Activated T-cell treated with anti-CD3 and anti-CD28 coated beads for 48 hours (primary cell): ENCODE data around the gene SCNM1.
"Not testable (repeated sequence)": the region's sequence is repeated elsewhere in the genome, so short reads cannot be mapped to it uniquely, and the experiment has no call there.

Experiments
- DNase-seq: peaks from one replicate; pipeline ENCODE4 v3.0.0-alpha.2; 2020; ENCODE audit warnings: low read depth

The SCNM1 gene

DNA sequence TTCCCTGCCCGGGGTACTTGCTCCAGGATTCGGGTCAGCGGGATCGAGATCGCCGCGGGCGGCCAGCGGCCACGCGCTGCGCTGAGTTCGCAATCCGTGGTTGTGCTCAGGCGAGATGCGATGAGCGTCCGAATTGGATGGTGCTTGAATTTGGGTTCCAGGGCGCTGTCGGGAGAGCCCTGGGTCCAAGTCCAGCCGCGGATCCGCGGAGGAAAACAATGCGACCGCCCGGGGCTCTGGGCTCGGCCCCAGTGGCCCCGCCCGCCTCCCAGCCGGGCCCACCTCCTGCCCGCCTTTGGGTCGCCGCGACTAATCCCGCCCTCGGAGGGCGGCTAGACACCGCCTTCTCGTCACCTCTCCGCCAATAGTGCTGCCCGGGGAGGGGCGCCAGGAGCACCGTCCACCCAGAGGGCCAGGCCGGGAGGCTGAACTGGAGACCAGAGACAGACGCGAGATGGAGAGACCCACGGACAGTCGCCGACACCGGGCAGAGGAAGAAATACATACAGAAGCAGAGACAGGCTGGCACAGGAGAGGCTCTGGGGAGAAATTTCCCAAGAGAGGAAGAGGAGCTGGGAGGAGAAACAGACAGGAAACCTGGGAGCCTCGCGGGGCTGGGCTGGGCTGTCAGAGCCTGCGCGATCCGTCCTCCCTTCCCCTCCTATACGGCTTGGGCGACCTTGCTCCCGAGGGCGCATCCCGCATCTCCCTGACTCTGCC, 19.4 kb upstream of the SCNM1 start, which contains the start of gene SEMA6C:
Gene SEMA6C (minus strand): TSS at position 220 of the 720 bp plus-strand sequence. CDS start 4,010 bp downstream, outside the sequence.
- peak; percentile 87 for DNase-seq

DNA sequence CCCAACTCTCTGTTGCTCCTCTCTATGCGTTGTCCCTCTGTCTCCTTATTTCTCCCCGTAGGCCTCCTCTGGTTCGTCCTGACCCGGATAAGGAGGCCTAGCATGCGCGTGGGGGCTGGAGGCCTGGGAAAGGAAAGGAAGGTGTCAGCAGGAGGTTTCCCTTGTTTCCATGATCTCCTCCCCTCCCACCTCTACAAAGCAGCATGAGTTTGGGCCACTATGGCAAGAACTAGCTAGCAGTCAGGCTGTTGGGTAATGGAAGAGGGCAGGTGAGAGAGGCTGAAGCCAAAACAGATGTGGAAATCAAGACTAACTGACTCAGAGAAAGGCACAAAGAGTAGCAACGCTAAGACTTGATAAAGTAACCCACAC, 18.8 kb upstream of the SCNM1 start:
- no peak for DNase-seq

DNA sequence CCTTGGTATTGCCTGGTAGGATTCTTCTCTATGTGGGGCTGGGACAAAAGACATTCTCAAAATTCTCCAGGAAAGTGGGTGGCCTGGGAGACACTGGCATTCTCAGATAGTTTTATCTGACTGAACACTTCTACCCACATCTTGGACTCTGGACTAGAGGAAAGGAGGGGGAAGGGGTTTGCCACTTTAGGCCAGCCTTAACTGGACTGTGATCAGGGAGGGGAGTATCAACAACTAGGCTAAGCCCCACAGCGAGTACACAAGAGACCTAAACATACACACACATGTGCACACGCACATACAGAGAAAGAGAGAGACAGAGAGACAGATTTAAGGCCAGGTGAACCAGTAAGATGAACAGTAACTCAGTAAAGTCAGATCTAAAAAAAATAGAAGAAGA, 18.3 kb upstream of the SCNM1 start:
- DNase-seq: no peak

- DNase-seq: peak; percentile 72
These were observed 9.5 kb upstream of the SCNM1 start, which contains the start of gene TNFAIP8L2 for GRCh38 chr1:151156515-151156819. Gene TNFAIP8L2 (plus strand): TSS chr1:151156649. CDS start chr1:151158698, 2,049 bp downstream.

DNA sequence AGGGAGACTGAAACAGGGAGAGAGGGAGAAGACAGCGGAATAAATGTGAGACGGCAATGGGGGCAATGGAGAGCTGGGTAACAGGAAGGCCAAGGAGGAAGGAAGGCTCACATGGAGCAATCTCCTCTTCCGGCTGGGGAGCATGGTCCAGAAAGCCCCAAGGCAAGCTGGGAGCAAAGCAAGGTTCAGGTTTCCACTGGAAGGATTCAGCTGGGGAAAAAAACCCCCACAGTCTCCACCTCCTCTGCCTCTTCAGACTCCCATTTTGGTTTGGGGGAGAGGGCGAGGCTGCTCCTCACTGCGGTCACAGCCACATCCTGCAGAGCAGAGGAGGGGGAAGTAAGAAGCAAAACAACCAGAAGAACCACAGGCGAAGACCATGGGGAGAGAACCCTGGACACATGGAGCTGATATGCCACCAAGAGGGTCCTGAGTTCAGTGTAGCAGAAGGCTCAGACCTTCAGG, 8.8 kb upstream of the SCNM1 start:
- peak; percentile 60 for DNase-seq

GRCh38 chr1:151158326-151158725, 7.6 kb upstream of the SCNM1 start:
- DNase-seq: peak; percentile 59

DNA sequence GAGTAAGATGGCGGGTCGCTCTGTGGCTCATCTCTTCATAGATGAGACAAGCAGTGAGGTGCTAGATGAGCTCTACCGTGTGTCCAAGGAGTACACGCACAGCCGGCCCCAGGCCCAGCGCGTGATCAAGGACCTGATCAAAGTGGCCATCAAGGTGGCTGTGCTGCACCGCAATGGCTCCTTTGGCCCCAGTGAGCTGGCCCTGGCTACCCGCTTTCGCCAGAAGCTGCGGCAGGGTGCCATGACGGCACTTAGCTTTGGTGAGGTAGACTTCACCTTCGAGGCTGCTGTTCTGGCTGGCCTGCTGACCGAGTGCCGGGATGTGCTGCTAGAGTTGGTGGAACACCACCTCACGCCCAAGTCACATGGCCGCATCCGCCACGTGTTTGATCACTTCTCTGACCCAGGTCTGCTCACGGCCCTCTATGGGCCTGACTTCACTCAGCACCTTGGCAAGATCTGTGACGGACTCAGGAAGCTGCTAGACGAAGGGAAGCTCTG, 7.1 kb upstream of the SCNM1 start:
- DNase-seq: no peak

GRCh38 chr1:151159373-151159772, 6.6 kb upstream of the SCNM1 start:
- no peak for DNase-seq

DNA sequence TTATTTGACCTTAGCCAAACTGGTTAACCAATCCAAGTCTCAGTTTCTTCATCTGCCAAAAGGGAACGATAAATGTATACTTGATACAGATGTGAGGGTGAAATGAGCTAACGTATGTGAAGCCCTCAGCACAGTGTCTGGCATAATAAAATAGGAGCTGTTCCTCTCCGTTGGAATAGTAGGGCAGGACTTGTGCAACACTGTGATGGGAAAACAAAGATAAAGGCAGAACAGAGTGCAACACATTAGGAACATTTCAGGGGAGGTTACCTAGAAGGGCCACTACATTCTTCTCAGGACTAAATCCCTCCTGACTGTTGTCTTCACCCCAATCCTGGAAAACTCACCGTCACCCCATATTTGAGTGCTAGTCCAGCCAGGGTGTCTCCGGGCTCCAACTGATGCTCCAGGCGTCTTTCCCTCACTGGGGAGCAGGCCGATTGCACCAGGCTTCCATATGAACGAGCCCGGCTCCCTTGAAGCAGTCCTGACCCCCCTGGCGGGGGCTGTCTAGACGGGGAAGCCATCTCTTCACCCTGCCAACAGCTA, 1.1 kb upstream of the SCNM1 start:
- DNase-seq: no peak

DNA sequence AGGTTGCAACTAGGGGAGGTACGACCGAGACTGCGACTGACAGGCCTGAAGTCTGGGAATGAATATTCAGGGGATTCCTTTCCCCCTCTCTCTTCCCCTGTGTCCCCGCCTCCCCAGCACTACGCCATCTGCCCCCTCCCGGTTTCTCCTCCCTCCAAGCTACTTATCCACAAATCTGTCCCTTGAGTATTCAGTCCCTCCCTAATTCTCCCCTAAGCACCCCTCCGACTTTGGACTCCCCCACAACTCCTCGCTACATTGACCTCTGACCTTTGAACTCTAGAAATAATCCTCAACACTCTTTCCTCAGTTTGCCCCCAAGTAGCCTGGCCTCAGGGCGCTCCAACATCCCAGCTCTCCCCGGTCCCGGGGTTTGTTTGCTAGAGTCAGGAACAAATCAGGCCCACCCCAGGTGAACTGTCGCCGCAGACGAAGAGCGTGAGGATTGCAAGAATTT, 635 bp upstream of the SCNM1 start:
- DNase-seq: no peak

DNA sequence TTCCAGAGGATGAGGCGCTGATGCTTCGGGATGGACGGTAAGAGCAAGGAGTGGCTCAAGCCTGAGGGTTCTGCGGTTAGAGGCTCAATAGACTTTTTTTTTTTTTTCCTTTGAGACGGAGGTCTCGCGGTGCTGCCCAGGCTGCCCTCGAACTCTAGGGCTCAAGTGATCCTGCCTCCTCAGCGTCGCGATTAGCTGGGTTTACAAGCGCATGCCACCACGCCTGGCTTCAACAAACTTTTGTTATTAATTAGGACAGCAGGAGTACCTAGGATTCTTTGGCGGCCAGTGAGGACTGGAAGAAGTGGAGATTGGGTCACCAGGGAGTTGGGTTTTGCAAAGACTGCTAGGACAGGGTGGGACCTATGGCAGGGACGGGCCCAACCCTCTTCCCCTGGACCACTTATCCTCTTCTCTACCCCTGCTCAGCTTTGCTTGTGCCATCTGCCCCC, 587 bp downstream of the SCNM1 start:
- DNase-seq: no peak

DNA sequence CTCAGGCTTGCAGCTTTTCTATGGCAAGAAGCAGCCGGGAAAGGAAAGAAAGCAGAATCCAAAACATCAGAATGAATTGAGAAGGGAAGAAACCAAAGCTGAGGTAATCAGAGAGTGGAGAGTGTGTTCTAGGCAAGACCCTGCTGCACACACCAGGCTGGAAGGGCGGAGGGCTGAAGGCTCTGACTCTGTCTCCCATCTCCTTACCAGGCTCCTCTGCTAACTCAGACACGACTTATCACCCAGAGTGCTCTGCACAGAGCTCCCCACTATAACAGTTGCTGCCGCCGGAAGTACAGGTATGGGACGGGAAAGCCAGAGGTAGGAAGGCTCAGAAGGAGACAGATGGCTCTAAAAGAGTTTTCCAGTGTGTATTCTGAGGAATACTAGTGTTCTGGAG, 1.2 kb downstream of the SCNM1 start:
- DNase-seq: no peak

- DNase-seq: no peak
These were observed 5.2 kb downstream of the SCNM1 start for GRCh38 chr1:151171190-151171589.

DNA sequence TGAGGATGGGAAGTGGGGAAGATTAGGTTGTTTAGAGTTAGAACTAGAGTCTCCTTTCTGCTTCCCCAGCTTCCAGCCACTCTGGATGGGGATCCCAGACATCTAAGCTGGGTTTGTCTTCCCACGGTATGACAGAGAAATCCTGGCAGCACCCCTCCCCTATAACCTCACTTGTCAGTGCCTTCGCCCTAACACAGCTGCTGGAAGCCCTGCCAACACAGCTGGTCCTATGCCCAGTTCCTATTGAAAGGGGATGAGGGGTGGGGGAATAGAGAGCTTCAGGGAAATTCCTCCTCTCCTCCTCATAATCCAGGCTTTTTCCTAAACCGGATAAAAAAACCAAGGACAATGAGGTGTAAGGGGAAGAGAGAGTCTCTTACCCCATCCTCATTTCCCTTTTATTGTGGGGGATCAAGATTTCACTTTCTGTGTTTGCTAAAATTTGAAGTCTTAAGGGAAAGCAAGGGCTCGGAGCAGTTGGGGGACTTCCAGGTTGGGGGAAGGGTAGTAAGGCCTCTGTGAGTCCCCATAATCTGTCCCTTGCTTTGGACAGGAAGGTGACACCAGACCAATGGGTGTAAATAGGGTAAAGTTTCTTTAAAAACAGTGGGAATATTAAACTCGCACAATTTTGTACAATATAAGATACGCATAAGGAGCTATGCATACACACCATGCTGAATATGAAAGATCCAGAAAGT, 9.2 kb downstream of the SCNM1 start:
- no peak for DNase-seq

DNA sequence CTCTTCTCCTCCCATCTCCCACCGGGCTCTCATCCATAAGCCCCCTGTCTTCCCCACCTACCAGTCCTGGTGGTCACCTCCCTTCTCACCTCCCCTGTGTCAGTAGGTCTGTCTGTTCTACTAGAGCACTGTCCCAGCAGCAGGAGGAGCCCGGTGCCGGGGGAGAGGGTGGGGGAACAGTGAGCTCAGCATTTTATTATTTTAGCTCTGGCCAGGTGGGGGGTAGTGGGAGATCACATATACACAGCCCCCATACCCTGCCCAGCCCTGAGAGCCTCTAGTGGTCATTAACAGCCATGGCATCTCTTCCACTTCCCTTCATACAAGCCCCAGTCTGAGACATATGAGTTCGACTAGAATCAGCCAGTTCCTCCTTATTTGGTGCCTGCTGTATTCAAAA, 9.9 kb downstream of the SCNM1 start, which contains the start of gene TMOD4:
Gene TMOD4 (minus strand): TSS at position 119 of the 400 bp plus-strand sequence. CDS start 1,106 bp downstream, outside the sequence.
- no peak for DNase-seq

- DNase-seq: no peak
These were observed 10.6 kb downstream of the SCNM1 start for GRCh38 chr1:151176514-151177045.

DNA sequence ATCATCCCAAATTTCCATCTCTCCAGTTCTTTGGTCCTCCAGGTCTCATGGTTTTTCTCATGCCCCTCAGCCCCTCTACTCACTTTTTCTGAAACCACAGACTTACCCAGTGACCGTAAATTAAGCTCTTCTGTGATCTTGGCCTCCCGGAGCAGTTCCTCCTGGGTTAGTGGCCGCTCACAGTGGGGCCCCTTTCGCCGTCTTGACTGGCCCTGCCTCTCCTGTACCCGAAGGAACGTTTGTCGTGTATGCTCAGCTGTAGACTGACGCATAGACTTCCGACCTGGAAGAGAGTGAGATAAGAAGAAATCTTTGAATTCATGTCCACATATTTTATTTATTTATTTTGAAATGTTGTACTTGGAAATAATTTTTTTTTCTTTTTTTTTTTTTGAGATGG, 18.3 kb downstream of the SCNM1 start:
- DNase-seq: no peak

DNA sequence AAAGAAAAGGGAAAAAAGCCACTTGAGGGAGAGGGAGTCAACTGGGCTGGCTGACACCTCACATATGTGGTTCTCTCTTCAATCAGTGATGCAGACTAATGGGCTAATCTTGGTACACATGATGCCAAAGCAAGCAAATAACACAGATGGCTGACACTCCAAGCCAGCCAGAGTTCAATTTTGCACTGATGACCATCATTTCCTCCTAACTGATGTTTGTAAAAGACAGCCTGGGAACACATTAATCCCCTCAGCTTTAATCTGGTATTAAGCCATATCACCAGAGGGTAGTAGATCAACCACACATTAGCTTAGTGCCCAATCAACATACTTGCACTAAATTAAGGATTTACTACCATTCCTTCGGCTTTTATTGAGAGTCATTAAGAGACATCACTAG, 21.3 kb downstream of the SCNM1 start:
- DNase-seq: no peak

- DNase-seq: not testable (repeated sequence)
These were observed 22.7 kb downstream of the SCNM1 start for GRCh38 chr1:151188667-151189066.

DNA sequence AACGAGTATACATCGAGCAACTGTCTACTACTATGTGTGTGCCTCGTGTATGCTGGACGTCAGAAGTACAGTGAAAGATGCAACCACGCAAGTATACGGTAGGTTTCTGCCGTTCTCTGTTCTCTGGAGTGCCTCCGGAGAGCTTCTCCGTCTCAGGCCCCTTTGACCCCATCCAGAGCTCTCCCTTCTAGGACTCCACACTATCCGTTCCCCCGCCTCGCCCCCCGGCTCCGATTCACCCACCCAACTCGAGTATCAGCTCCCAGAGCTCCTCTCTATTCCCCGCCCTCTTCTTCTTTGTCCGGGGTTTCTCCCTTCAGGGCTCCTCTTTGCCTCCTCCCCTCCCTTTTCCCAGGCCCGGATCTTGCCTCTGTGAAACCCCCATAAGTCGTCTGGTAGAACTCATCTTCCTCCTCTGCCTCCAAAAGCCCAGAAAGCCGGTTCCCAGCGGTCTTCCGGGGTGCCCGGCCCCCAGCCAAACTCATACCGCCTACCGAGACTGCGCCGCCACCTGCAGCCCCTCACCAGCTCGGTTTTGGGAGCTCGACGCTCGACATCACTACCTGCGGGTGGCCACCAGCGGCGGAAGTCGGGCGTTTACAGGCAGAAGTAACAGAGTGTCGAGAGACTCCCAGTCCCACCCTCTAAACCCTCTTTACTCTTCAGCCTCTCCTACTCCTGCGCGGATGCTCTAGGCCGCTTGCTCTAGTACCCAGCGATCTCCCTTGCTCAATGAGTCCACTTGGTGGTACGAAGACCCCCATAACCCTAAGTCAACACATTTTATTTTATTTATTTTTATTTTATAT, 23.9 kb downstream of the SCNM1 start, which contains the start of gene VPS72:
Gene VPS72 (minus strand): TSS at position 561 of the 809 bp plus-strand sequence. CDS start 76 bp downstream, at position 485.
- DNase-seq: peak; percentile 82

DNA sequence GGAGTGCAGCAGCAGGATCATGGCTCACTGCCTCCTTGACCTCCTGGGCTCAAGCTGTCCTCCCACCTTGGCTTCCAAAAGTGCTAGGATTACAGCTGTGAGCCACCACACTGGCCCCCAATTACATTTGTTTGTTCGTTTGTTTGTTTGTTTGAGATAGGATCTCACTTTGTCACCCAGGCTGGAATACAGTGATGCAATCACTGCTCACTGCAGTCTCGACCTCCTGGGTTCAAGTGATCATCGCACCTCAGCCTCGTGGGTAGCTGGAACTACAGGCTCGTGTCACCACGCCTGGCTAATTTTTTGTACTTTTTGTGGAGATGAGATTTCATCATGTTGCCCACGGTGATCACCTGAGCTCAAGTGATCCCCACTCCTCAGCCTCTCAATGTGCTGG, 26.1 kb downstream of the SCNM1 start:
- no peak for DNase-seq
